Measurements from ENCODE around the gene FBN1. TPM values are rescaled to one million over a fixed set of nuclear protein-coding genes. Genes with fewer than 3 reads are reported as not detected.

Gene FBN1
- total RNA-seq, 1 donor from 2014 or later = 78.8 TPM

- H2AFZ ChIP-seq (replicated peaks) = no peak overlapping the region
- H3K9me3 ChIP-seq (ENCODE audit: low read depth) = no peaks in the 10 kb centered on the region
- Mint-ChIP-seq H3K4me1 (peaks cover 5% of the 10 kb centered on the region), H3K27ac (no peak overlapping the region), H3K27me3 (ENCODE audit: insufficient read depth, low read depth) (no peaks in the 10 kb centered on the region), H3K4me3 (no peak overlapping the region), H3K9me3 (no peaks in the 10 kb centered on the region), H3K36me3 (no peaks in the 10 kb centered on the region)
- no peaks in the 10 kb centered on the region for H4K20me1 ChIP-seq (ENCODE audit: low read depth)
- H3K4me2 ChIP-seq = no peak overlapping the region
- DNase-seq (ENCODE audit: low spot score) = no peak
- no peak overlapping the region for H3K4me3 ChIP-seq
- no peaks in the 10 kb centered on the region for H3K4me1 ChIP-seq
- H3K36me3 ChIP-seq = no peaks in the 10 kb centered on the region
- H3K79me2 ChIP-seq (ENCODE audit: low read depth) = no peaks in the 10 kb centered on the region
- H3F3A ChIP-seq (ENCODE audit: low read depth) = no peaks in the 10 kb centered on the region
- H3K9ac ChIP-seq = no peak overlapping the region
- H3K27ac ChIP-seq = no peak overlapping the region
- TF ChIP-seq, protein P1, sequence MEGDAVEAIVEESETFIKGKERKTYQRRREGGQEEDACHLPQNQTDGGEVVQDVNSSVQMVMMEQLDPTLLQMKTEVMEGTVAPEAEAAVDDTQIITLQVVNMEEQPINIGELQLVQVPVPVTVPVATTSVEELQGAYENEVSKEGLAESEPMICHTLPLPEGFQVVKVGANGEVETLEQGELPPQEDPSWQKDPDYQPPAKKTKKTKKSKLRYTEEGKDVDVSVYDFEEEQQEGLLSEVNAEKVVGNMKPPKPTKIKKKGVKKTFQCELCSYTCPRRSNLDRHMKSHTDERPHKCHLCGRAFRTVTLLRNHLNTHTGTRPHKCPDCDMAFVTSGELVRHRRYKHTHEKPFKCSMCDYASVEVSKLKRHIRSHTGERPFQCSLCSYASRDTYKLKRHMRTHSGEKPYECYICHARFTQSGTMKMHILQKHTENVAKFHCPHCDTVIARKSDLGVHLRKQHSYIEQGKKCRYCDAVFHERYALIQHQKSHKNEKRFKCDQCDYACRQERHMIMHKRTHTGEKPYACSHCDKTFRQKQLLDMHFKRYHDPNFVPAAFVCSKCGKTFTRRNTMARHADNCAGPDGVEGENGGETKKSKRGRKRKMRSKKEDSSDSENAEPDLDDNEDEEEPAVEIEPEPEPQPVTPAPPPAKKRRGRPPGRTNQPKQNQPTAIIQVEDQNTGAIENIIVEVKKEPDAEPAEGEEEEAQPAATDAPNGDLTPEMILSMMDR (IDR thresholded peaks at IDR 0.05) = no peak
- TF ChIP-seq EZH2 (IDR thresholded peaks at IDR 0.05) (no peak), EZH2phosphoT487 (IDR thresholded peaks at IDR 0.05) (no peak)
- no peaks in the 10 kb centered on the region for H3K27me3 ChIP-seq
Measured at GRCh38 chr15:48541341-48542278, 103.9 kb downstream of the FBN1 start.

GRCh38 chr15:48540756-48541155 lies 104.8 kb downstream of the FBN1 start:
- no peak overlapping the region for H3K4me3 ChIP-seq
- Mint-ChIP-seq H3K27ac (no peak overlapping the region), H3K4me1 (peaks cover 5% of the 10 kb centered on the region), H3K4me3 (no peak overlapping the region), H3K9me3 (no peaks in the 10 kb centered on the region), H3K36me3 (no peaks in the 10 kb centered on the region), H3K27me3 (ENCODE audit: insufficient read depth, low read depth) (no peaks in the 10 kb centered on the region)
- H3K27ac ChIP-seq = no peak overlapping the region
- no peaks in the 10 kb centered on the region for H3K27me3 ChIP-seq
- H3F3A ChIP-seq (ENCODE audit: low read depth) = no peaks in the 10 kb centered on the region
- H3K9ac ChIP-seq = no peak overlapping the region
- no peaks in the 10 kb centered on the region for H3K36me3 ChIP-seq
- H3K4me1 ChIP-seq = no peaks in the 10 kb centered on the region
- no peak overlapping the region for H2AFZ ChIP-seq (replicated peaks)
- no peak for DNase-seq (ENCODE audit: low spot score)
- H4K20me1 ChIP-seq (ENCODE audit: low read depth) = no peaks in the 10 kb centered on the region
- no peaks in the 10 kb centered on the region for H3K79me2 ChIP-seq (ENCODE audit: low read depth)
- H3K4me2 ChIP-seq = no peak overlapping the region
- no peaks in the 10 kb centered on the region for H3K9me3 ChIP-seq (ENCODE audit: low read depth)
- TF ChIP-seq, protein P1 (IDR thresholded peaks at IDR 0.05) = no peak
- TF ChIP-seq EZH2phosphoT487 (IDR thresholded peaks at IDR 0.05) (no peak), EZH2 (IDR thresholded peaks at IDR 0.05) (no peak)

- Histone ChIP-seq H2AFZ (replicated peaks) (no peak overlapping the region), H4K20me1 (ENCODE audit: low read depth) (no peaks in the 10 kb centered on the region), H3K9ac (no peak overlapping the region), H3K27me3 (no peaks in the 10 kb centered on the region), H3K4me2 (no peak overlapping the region), H3K27ac (no peak overlapping the region), H3K4me1 (no peaks in the 10 kb centered on the region), H3K9me3 (ENCODE audit: low read depth) (no peaks in the 10 kb centered on the region), H3F3A (ENCODE audit: low read depth) (no peaks in the 10 kb centered on the region), H3K79me2 (ENCODE audit: low read depth) (no peaks in the 10 kb centered on the region), H3K4me3 (no peak overlapping the region), H3K36me3 (no peaks in the 10 kb centered on the region)
- Mint-ChIP-seq H3K4me1 (peaks cover 6% of the 10 kb centered on the region), H3K27me3 (ENCODE audit: insufficient read depth, low read depth) (no peaks in the 10 kb centered on the region), H3K27ac (no peak overlapping the region), H3K9me3 (no peaks in the 10 kb centered on the region), H3K36me3 (no peaks in the 10 kb centered on the region), H3K4me3 (no peak overlapping the region)
- TF ChIP-seq, protein P1 (IDR thresholded peaks at IDR 0.05) = no peak
- no peak for TF ChIP-seq EZH2phosphoT487 (IDR thresholded peaks at IDR 0.05)
- no peak for TF ChIP-seq EZH2 (IDR thresholded peaks at IDR 0.05)
- DNase-seq (ENCODE audit: low spot score) = no peak
Measured at GRCh38 chr15:48538941-48539340, 106.6 kb downstream of the FBN1 start.

Data from neural progenitor cell (in vitro differentiated cells).